HepG2 (cell line): ENCODE data around the gene GLIS2. TPM values are rescaled to one million over a fixed set of nuclear protein-coding genes. Genes with fewer than 3 reads are reported as not detected.

ENCODE experiments used
- ELF4 ChIP-seq: sonication (generic); formaldehyde crosslinking; IDR thresholded peaks from 2 replicates; pipeline ENCODE4 v1.5.0; 2020; ENCODE audit warnings: missing genetic modification reagents, mild to moderate bottlenecking, moderate library complexity, borderline replicate concordance
- GABPB1 ChIP-seq: IDR thresholded peaks from 2 replicates; pipeline ENCODE4 v1.6.1; 2016; ENCODE audit warnings: mild to moderate bottlenecking, missing genetic modification reagents, moderate library complexity, missing compliant biosample characterization
- NPAS2 ChIP-seq: sonication (generic); formaldehyde crosslinking; IDR thresholded peaks from 2 replicates; pipeline ENCODE4 v1.8.0; 2022; ENCODE audit warnings: mild to moderate bottlenecking, missing genetic modification reagents, borderline replicate concordance
- NR2F2 ChIP-seq: IDR thresholded peaks from 2 replicates; pipeline ENCODE4 v1.6.1; 2012; ENCODE audit warnings: low read depth, inconsistent platforms, borderline replicate concordance
- RFXAP ChIP-seq: sonication (generic); formaldehyde crosslinking; IDR thresholded peaks from 2 replicates; pipeline ENCODE4 v1.4.0; 2020; ENCODE audit warnings: missing genetic modification reagents, borderline replicate concordance
- SATB2 ChIP-seq: sonication (generic); formaldehyde crosslinking; IDR thresholded peaks from 2 replicates; pipeline ENCODE4 v1.5.0; 2020; ENCODE audit warnings: missing genetic modification reagents
- SIX4 ChIP-seq: sonication (generic); formaldehyde crosslinking; IDR thresholded peaks from 2 replicates; pipeline ENCODE4 v1.4.0; 2020; ENCODE audit warnings: missing genetic modification reagents
- TEAD2 ChIP-seq: sonication (generic); formaldehyde crosslinking; IDR thresholded peaks from 2 replicates; pipeline ENCODE4 v1.9.0; 2021; ENCODE audit warnings: missing genetic modification reagents
- THYN1 ChIP-seq: sonication (generic); formaldehyde crosslinking; IDR thresholded peaks from 2 replicates; pipeline ENCODE4 v1.8.1; 2023; ENCODE audit warnings: low read depth, mild to moderate bottlenecking, moderate library complexity, missing genetic modification reagents, borderline replicate concordance
- TP53 ChIP-seq: sonication (generic); formaldehyde crosslinking; conservative IDR thresholded peaks from 2 replicates; pipeline ENCODE4 v1.4.0; 2020; ENCODE audit warnings: missing genetic modification reagents
- ZNF263 ChIP-seq: sonication (generic); formaldehyde crosslinking; IDR thresholded peaks from 2 replicates; pipeline ENCODE4 v1.4.0; 2020; ENCODE audit warnings: missing genetic modification reagents
- ZNF296 ChIP-seq: sonication (generic); formaldehyde crosslinking; conservative IDR thresholded peaks from 2 replicates; pipeline ENCODE4 v1.5.0; 2020; ENCODE audit warnings: mild to moderate bottlenecking, missing genetic modification reagents
- ZNF446 ChIP-seq: sonication (generic); formaldehyde crosslinking; IDR thresholded peaks from 2 replicates; pipeline ENCODE4 v1.5.0; 2020; ENCODE audit warnings: mild to moderate bottlenecking, missing genetic modification reagents
- ZNF496 ChIP-seq: sonication (generic); formaldehyde crosslinking; IDR thresholded peaks from 2 replicates; pipeline ENCODE4 v1.8.1; 2023; ENCODE audit warnings: mild to moderate bottlenecking, moderate library complexity, missing genetic modification reagents; ENCODE audit not compliant: insufficient replicate concordance
- ZNF576 ChIP-seq: sonication (generic); formaldehyde crosslinking; IDR thresholded peaks from 2 replicates; pipeline ENCODE4 v1.4.0; 2020; ENCODE audit warnings: mild to moderate bottlenecking, missing genetic modification reagents
- ZNF792 ChIP-seq: IDR thresholded peaks from 2 replicates; pipeline ENCODE4 v1.6.1; 2016
- polyA plus RNA-seq, 8 experiments: library from polyadenylated mRNA; depleted of rRNA in 3 of 8; stranded (reverse) in 7 of 8; unstranded in 1 of 8; fragments of >200 nt; fragmentation: Illumina TruSeq in 4 of 8; extraction: Trizol in 4 of 8; gene quantifications; 2 replicates each; pipeline versions ENCODE4 v1.2.1 to v1.2.3, GENCODE V29; 2011 to 2016; ENCODE audit warnings: low read depth in 4 of 8, missing spikeins in 1 of 8, mixed read lengths in 1 of 8; ENCODE audit not compliant: insufficient read depth in 1 of 8
- total RNA-seq, 5 experiments: library from RNA; depleted of rRNA; stranded (reverse); fragments of >200 nt; fragmentation: Illumina TruSeq; extraction: Trizol; gene quantifications; 2 replicates each; pipeline ENCODE4 v1.2.3, GENCODE V29; 2016; ENCODE audit warnings: low read depth in 1 of 5
- TF ChIP-seq, protein P1 (sequence below): sonication (generic); formaldehyde crosslinking; IDR thresholded peaks from 2 replicates; pipeline ENCODE4 v1.5.1; 2020; ENCODE audit warnings: missing genetic modification reagents, mild to moderate bottlenecking, borderline replicate concordance
- TF ChIP-seq, protein P2 (sequence below): sonication (generic); formaldehyde crosslinking; conservative IDR thresholded peaks from 2 replicates; pipeline ENCODE4 v1.8.0; 2022; ENCODE audit warnings: mild to moderate bottlenecking, moderate library complexity, missing genetic modification reagents
- TF ChIP-seq, protein P3 (sequence below): sonication (generic); formaldehyde crosslinking; IDR thresholded peaks from 2 replicates; pipeline ENCODE4 v1.4.0; 2020; ENCODE audit warnings: mild to moderate bottlenecking, missing genetic modification reagents
- TF ChIP-seq, protein P4 (sequence below): sonication (generic); formaldehyde crosslinking; IDR thresholded peaks from 2 replicates; pipeline ENCODE4 v1.4.0; 2020; ENCODE audit warnings: mild to moderate bottlenecking, missing genetic modification reagents

GLIS2 gene
- total and polyA plus RNA-seq, 2 of the 13 experiments (the other 11 are each of a cell fraction or from before 2014, with no cell fraction given): 0.28 to 0.29 TPM

DNA sequence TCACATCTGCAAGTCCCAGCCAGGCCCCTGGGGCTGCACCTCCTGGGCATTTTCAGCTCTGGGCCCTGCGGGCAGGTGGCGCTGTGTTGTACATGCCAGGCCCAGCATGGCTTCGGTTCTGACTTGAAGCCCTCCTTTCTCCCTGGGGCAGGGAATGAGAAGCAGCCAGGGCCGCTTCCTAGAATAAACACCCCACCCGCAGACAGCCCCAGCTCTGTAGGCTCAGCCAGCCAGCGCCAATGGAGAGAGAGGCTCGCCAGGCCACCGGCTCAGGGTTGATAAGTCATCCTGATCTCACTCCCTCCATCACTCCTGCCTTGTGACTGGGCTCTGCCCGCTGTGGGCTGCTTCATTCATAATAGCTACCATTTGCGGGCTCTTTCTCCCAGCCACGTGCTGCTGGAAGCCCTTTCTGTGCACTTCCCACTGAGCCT is 6.0 kb upstream of the GLIS2 start (continued):
- TF ChIP-seq, protein P1, sequence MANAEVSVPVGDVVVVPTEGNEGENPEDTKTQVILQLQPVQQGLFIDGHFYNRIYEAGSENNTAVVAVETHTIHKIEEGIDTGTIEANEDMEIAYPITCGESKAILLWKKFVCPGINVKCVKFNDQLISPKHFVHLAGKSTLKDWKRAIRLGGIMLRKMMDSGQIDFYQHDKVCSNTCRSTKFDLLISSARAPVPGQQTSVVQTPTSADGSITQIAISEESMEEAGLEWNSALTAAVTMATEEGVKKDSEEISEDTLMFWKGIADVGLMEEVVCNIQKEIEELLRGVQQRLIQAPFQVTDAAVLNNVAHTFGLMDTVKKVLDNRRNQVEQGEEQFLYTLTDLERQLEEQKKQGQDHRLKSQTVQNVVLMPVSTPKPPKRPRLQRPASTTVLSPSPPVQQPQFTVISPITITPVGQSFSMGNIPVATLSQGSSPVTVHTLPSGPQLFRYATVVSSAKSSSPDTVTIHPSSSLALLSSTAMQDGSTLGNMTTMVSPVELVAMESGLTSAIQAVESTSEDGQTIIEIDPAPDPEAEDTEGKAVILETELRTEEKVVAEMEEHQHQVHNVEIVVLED (CRISPR knock-in tag): no peak
- TF ChIP-seq SATB2 (CRISPR knock-in tag) (no peak), ZNF792 (CRISPR knock-in tag) (0 out of 2 replicates have a peak, but pooled peaks have one; percentile 43), RFXAP (CRISPR knock-in tag) (no peak), GABPB1 (CRISPR knock-in tag) (0 out of 2 replicates have a peak, but pooled peaks have one; percentile 38), SIX4 (CRISPR knock-in tag) (no peak), ZNF446 (CRISPR knock-in tag) (no peak), NR2F2 (peak; percentile 21; the same call in 1 of the 2 replicates), ZNF263 (no peak), ZNF576 (no peak), ZNF496 (CRISPR knock-in tag) (no peak), ELF4 (CRISPR knock-in tag) (no peak), ZNF296 (CRISPR knock-in tag) (no peak; the same call in 1 of the 2 replicates), NPAS2 (CRISPR knock-in tag) (no peak), THYN1 (CRISPR knock-in tag) (no peak), TP53 (no peak), TEAD2 (CRISPR knock-in tag) (no peak)
- TF ChIP-seq, protein P2, sequence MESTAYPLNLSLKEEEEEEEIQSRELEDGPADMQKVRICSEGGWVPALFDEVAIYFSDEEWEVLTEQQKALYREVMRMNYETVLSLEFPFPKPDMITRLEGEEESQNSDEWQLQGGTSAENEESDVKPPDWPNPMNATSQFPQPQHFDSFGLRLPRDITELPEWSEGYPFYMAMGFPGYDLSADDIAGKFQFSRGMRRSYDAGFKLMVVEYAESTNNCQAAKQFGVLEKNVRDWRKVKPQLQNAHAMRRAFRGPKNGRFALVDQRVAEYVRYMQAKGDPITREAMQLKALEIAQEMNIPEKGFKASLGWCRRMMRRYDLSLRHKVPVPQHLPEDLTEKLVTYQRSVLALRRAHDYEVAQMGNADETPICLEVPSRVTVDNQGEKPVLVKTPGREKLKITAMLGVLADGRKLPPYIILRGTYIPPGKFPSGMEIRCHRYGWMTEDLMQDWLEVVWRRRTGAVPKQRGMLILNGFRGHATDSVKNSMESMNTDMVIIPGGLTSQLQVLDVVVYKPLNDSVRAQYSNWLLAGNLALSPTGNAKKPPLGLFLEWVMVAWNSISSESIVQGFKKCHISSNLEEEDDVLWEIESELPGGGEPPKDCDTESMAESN: no peak
- TF ChIP-seq, protein P3, sequence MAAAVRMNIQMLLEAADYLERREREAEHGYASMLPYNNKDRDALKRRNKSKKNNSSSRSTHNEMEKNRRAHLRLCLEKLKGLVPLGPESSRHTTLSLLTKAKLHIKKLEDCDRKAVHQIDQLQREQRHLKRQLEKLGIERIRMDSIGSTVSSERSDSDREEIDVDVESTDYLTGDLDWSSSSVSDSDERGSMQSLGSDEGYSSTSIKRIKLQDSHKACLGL: no peak
- TF ChIP-seq, protein P4, sequence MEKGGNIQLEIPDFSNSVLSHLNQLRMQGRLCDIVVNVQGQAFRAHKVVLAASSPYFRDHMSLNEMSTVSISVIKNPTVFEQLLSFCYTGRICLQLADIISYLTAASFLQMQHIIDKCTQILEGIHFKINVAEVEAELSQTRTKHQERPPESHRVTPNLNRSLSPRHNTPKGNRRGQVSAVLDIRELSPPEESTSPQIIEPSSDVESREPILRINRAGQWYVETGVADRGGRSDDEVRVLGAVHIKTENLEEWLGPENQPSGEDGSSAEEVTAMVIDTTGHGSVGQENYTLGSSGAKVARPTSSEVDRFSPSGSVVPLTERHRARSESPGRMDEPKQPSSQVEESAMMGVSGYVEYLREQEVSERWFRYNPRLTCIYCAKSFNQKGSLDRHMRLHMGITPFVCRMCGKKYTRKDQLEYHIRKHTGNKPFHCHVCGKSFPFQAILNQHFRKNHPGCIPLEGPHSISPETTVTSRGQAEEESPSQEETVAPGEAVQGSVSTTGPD (CRISPR knock-in tag): no peak
